A172 (cell line): ENCODE measurements around the gene NBAS. TPM values are rescaled to one million over a fixed set of nuclear protein-coding genes. Genes with fewer than 3 reads are reported as not detected.
"Not testable (repeated sequence)": the region's sequence is repeated elsewhere in the genome, so short reads cannot be mapped to it uniquely, and the experiment has no call there.

Source experiments
- DNase-seq: peaks from one replicate; pipeline ENCODE4 v3.0.0-alpha.2; 2015; ENCODE audit warnings: low spot score
- total RNA-seq: library from RNA; depleted of rRNA; stranded (reverse); fragments of >200 nt; shearing (Covaris generic); gene quantifications from 2 replicates; pipeline ENCODE4 v1.2.3, GENCODE V29; 2014

The NBAS gene
- total RNA-seq, 1 experiment from 2014 or later, result 39.0 TPM

- DNase-seq, result no peak
Measured at GRCh38 chr2:15218423-15219086, 342.6 kb downstream of the NBAS start.

- DNase-seq, result no peak
Measured at GRCh38 chr2:15212249-15212648, 348.9 kb downstream of the NBAS start.

GRCh38 chr2:15210542-15210941, 350.6 kb downstream of the NBAS start:
- DNase-seq, result not testable (repeated sequence)

- DNase-seq, result no peak
Measured at GRCh38 chr2:15206419-15206818, 354.7 kb downstream of the NBAS start.

- DNase-seq, result no peak
Measured at GRCh38 chr2:15205562-15205961, 355.6 kb downstream of the NBAS start.

- no peak for DNase-seq
Measured at GRCh38 chr2:15201009-15201408, 360.1 kb downstream of the NBAS start.

- DNase-seq, result no peak
Measured at GRCh38 chr2:15200581-15200980, 360.6 kb downstream of the NBAS start.

- no peak for DNase-seq
Measured at GRCh38 chr2:15198051-15198450, 363.1 kb downstream of the NBAS start.

GRCh38 chr2:15195813-15196212, 365.3 kb downstream of the NBAS start:
- DNase-seq, result no peak

GRCh38 chr2:15191789-15192188, 369.3 kb downstream of the NBAS start:
- DNase-seq, result no peak

- no peak for DNase-seq
Measured at GRCh38 chr2:15189216-15189615, 371.9 kb downstream of the NBAS start.

GRCh38 chr2:15187702-15188101, 373.4 kb downstream of the NBAS start:
- DNase-seq, result no peak

- no peak for DNase-seq
Measured at GRCh38 chr2:15186118-15186517, 375.0 kb downstream of the NBAS start.

- no peak for DNase-seq
Measured at GRCh38 chr2:15184491-15184890, 376.6 kb downstream of the NBAS start.

GRCh38 chr2:15182275-15182674, 378.9 kb downstream of the NBAS start:
- no peak for DNase-seq

- DNase-seq, result no peak
Measured at GRCh38 chr2:15181092-15181745, 379.9 kb downstream of the NBAS start.

GRCh38 chr2:15180379-15180778, 380.8 kb downstream of the NBAS start:
- no peak for DNase-seq

- DNase-seq, result no peak
Measured at GRCh38 chr2:15178946-15179345, 382.2 kb downstream of the NBAS start.

GRCh38 chr2:15177103-15177502, 384.0 kb downstream of the NBAS start:
- peak; percentile 90 for DNase-seq

- no peak for DNase-seq
Measured at GRCh38 chr2:15176604-15177003, 384.5 kb downstream of the NBAS start.

- no peak for DNase-seq
Measured at GRCh38 chr2:15174567-15174966, 386.6 kb downstream of the NBAS start.

GRCh38 chr2:15173501-15173900, 387.6 kb downstream of the NBAS start:
- no peak for DNase-seq

GRCh38 chr2:15172825-15173224, 388.3 kb downstream of the NBAS start:
- DNase-seq, result no peak
